ENCODE measurements around the gene SNAP91.
"Not testable (repeated sequence)": the region's sequence is repeated elsewhere in the genome, so short reads cannot be mapped to it uniquely, and the experiment has no call there.

SNAP91 gene

GRCh38 chr6:83551748-83552147, 157.2 kb downstream of the SNAP91 start:
- in situ Hi-C loops (cut with MboI; ENCODE audit: low sequenced_read_pairs): not testable (repeated sequence)

- in situ Hi-C loops (cut with MboI; ENCODE audit: low sequenced_read_pairs): not testable (repeated sequence)
Measured at GRCh38 chr6:83550482-83550881, 158.4 kb downstream of the SNAP91 start.

GRCh38 chr6:83546636-83547035, 162.3 kb downstream of the SNAP91 start:
- in situ Hi-C loops (cut with MboI; ENCODE audit: low sequenced_read_pairs): no loop called here

GRCh38 chr6:83539678-83540077, 169.2 kb downstream of the SNAP91 start:
- in situ Hi-C loops (cut with MboI; ENCODE audit: low sequenced_read_pairs): no loop called here

GRCh38 chr6:83536647-83537589, 172.0 kb downstream of the SNAP91 start:
- in situ Hi-C loops (cut with MboI; ENCODE audit: low sequenced_read_pairs): no loop called here

GRCh38 chr6:83536034-83536646, 172.8 kb downstream of the SNAP91 start:
- in situ Hi-C loops (cut with MboI; ENCODE audit: low sequenced_read_pairs): no loop called here

- in situ Hi-C loops (cut with MboI; ENCODE audit: low sequenced_read_pairs): no loop called here
Measured at GRCh38 chr6:83518816-83519480, 190.0 kb downstream of the SNAP91 start.

- in situ Hi-C loops (cut with MboI; ENCODE audit: low sequenced_read_pairs): no loop called here
Measured at GRCh38 chr6:83517500-83517899, 191.4 kb downstream of the SNAP91 start.

- in situ Hi-C loops (cut with MboI; ENCODE audit: low sequenced_read_pairs): no loop called here
Measured at GRCh38 chr6:83514866-83515466, 193.9 kb downstream of the SNAP91 start.

- in situ Hi-C loops (cut with MboI; ENCODE audit: low sequenced_read_pairs): no loop called here
Measured at GRCh38 chr6:83514466-83514865, 194.4 kb downstream of the SNAP91 start.

- in situ Hi-C loops (cut with MboI; ENCODE audit: low sequenced_read_pairs): no loop called here
Measured at GRCh38 chr6:83511901-83512681, 196.8 kb downstream of the SNAP91 start, which contains the start of gene PRSS35. Gene PRSS35 (plus strand): TSS chr6:83512534. CDS start chr6:83523442, 10,908 bp downstream.

GRCh38 chr6:83511266-83511665, 197.6 kb downstream of the SNAP91 start:
- in situ Hi-C loops (cut with MboI; ENCODE audit: low sequenced_read_pairs): no loop called here

- in situ Hi-C loops (cut with MboI; ENCODE audit: low sequenced_read_pairs): no loop called here
Measured at GRCh38 chr6:83510791-83511190, 198.1 kb downstream of the SNAP91 start.

- in situ Hi-C loops (cut with MboI; ENCODE audit: low sequenced_read_pairs): no loop called here
Measured at GRCh38 chr6:83509441-83509840, 199.5 kb downstream of the SNAP91 start.

GRCh38 chr6:83505356-83505755, 203.5 kb downstream of the SNAP91 start:
- in situ Hi-C loops (cut with MboI; ENCODE audit: low sequenced_read_pairs): no loop called here
